ENCODE measurements around the gene PLA2G4B. TPM values are rescaled to one million over a fixed set of nuclear protein-coding genes. Genes with fewer than 3 reads are reported as not detected.

The PLA2G4B gene
- total RNA-seq, 1 experiment from 2014 or later: 11.0 TPM

- TF ChIP-seq, protein P1, sequence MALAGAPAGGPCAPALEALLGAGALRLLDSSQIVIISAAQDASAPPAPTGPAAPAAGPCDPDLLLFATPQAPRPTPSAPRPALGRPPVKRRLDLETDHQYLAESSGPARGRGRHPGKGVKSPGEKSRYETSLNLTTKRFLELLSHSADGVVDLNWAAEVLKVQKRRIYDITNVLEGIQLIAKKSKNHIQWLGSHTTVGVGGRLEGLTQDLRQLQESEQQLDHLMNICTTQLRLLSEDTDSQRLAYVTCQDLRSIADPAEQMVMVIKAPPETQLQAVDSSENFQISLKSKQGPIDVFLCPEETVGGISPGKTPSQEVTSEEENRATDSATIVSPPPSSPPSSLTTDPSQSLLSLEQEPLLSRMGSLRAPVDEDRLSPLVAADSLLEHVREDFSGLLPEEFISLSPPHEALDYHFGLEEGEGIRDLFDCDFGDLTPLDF (CRISPR knock-in tag; IDR thresholded peaks at IDR 0.05): peak; percentile 90
- TF ChIP-seq, protein P2, sequence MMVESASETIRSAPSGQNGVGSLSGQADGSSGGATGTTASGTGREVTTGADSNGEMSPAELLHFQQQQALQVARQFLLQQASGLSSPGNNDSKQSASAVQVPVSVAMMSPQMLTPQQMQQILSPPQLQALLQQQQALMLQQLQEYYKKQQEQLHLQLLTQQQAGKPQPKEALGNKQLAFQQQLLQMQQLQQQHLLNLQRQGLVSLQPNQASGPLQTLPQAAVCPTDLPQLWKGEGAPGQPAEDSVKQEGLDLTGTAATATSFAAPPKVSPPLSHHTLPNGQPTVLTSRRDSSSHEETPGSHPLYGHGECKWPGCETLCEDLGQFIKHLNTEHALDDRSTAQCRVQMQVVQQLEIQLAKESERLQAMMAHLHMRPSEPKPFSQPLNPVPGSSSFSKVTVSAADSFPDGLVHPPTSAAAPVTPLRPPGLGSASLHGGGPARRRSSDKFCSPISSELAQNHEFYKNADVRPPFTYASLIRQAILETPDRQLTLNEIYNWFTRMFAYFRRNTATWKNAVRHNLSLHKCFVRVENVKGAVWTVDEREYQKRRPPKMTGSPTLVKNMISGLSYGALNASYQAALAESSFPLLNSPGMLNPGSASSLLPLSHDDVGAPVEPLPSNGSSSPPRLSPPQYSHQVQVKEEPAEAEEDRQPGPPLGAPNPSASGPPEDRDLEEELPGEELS (CRISPR knock-in tag; IDR thresholded peaks at IDR 0.05): peak; percentile 98
- peak; percentile 95 for TF ChIP-seq FOXK1 (CRISPR knock-in tag; IDR thresholded peaks at IDR 0.05)
- peak; percentile 93 for TF ChIP-seq JUN (CRISPR knock-in tag; IDR thresholded peaks at IDR 0.05)
- 0 out of 2 replicates have a peak, but pooled peaks have one; percentile 42 for TF ChIP-seq MLX (CRISPR knock-in tag; IDR thresholded peaks at IDR 0.05)
- TF ChIP-seq ZBTB21 (CRISPR knock-in tag; IDR thresholded peaks at IDR 0.05; ENCODE audit: borderline replicate concordance): peak; percentile 76; the same call in 1 of the 2 replicates
- TF ChIP-seq IRF2 (CRISPR knock-in tag; IDR thresholded peaks at IDR 0.05; ENCODE audit: borderline replicate concordance, low read depth): no peak
- TF ChIP-seq E2F4 (CRISPR knock-in tag; IDR thresholded peaks at IDR 0.05; ENCODE audit: borderline replicate concordance, low read depth): peak; percentile 80; the same call in 1 of the 2 replicates
- TF ChIP-seq RORB (CRISPR knock-in tag; IDR thresholded peaks at IDR 0.05): no peak
- no peak; the same call in 1 of the 2 replicates for TF ChIP-seq NFYB (CRISPR knock-in tag; conservative IDR thresholded peaks at IDR 0.05; ENCODE audit: low read depth)
- no peak for TF ChIP-seq PREB (CRISPR knock-in tag; IDR thresholded peaks at IDR 0.05; ENCODE audit: borderline replicate concordance)
- TF ChIP-seq, protein P3, sequence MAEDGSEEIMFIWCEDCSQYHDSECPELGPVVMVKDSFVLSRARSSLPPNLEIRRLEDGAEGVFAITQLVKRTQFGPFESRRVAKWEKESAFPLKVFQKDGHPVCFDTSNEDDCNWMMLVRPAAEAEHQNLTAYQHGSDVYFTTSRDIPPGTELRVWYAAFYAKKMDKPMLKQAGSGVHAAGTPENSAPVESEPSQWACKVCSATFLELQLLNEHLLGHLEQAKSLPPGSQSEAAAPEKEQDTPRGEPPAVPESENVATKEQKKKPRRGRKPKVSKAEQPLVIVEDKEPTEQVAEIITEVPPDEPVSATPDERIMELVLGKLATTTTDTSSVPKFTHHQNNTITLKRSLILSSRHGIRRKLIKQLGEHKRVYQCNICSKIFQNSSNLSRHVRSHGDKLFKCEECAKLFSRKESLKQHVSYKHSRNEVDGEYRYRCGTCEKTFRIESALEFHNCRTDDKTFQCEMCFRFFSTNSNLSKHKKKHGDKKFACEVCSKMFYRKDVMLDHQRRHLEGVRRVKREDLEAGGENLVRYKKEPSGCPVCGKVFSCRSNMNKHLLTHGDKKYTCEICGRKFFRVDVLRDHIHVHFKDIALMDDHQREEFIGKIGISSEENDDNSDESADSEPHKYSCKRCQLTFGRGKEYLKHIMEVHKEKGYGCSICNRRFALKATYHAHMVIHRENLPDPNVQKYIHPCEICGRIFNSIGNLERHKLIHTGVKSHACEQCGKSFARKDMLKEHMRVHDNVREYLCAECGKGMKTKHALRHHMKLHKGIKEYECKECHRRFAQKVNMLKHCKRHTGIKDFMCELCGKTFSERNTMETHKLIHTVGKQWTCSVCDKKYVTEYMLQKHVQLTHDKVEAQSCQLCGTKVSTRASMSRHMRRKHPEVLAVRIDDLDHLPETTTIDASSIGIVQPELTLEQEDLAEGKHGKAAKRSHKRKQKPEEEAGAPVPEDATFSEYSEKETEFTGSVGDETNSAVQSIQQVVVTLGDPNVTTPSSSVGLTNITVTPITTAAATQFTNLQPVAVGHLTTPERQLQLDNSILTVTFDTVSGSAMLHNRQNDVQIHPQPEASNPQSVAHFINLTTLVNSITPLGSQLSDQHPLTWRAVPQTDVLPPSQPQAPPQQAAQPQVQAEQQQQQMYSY (CRISPR knock-in tag; IDR thresholded peaks at IDR 0.05): peak; percentile 67
- no peak for TF ChIP-seq CDX4 (CRISPR knock-in tag; IDR thresholded peaks at IDR 0.05; ENCODE audit: borderline replicate concordance)
- TF ChIP-seq, protein P4, sequence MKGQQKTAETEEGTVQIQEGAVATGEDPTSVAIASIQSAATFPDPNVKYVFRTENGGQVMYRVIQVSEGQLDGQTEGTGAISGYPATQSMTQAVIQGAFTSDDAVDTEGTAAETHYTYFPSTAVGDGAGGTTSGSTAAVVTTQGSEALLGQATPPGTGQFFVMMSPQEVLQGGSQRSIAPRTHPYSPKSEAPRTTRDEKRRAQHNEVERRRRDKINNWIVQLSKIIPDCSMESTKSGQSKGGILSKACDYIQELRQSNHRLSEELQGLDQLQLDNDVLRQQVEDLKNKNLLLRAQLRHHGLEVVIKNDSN (CRISPR knock-in tag; IDR thresholded peaks at IDR 0.05): no peak; the same call in 1 of the 2 replicates
- TF ChIP-seq TEAD1 (CRISPR knock-in tag; IDR thresholded peaks at IDR 0.05): peak; percentile 84
- TF ChIP-seq ZNF317 (CRISPR knock-in tag; IDR thresholded peaks at IDR 0.05; ENCODE audit: borderline replicate concordance, low read depth): peak; percentile 63; the same call in 1 of the 2 replicates
- peak; percentile 96 for TF ChIP-seq ESRRA (CRISPR knock-in tag; IDR thresholded peaks at IDR 0.05; ENCODE audit: borderline replicate concordance)
- peak; percentile 95 for TF ChIP-seq NFE2L1 (CRISPR knock-in tag; IDR thresholded peaks at IDR 0.05)
- TF ChIP-seq SMAD4 (CRISPR knock-in tag; IDR thresholded peaks at IDR 0.05): no peak
- TF ChIP-seq, protein P5, sequence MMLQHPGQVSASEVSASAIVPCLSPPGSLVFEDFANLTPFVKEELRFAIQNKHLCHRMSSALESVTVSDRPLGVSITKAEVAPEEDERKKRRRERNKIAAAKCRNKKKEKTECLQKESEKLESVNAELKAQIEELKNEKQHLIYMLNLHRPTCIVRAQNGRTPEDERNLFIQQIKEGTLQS (CRISPR knock-in tag; conservative IDR thresholded peaks at IDR 0.05): no peak; the same call in 1 of the 2 replicates
- no peak for TF ChIP-seq ZNF512 (CRISPR knock-in tag; IDR thresholded peaks at IDR 0.05; ENCODE audit: borderline replicate concordance)
- TF ChIP-seq MYBL2 (CRISPR knock-in tag; IDR thresholded peaks at IDR 0.05): peak; percentile 75; the same call in 1 of the 2 replicates
These were observed 43.5 kb downstream of the PLA2G4B start (continued) for GRCh38 chr15:41881920-41882688.
